GM19328 (cell line): Measurements from ENCODE around the gene LCOR.

Experiments used
- ATAC-seq: cut with Tn5 transposase; IDR thresholded peaks from one replicate; pipeline ENCODE4 v1.9.1; 2021; ENCODE audit warnings: mild to moderate bottlenecking, moderate library complexity; ENCODE audit not compliant: unreplicated experiment

The LCOR gene

GRCh38 chr10:96889415-96890171 is 57.5 kb downstream of the LCOR start:
- no peak for ATAC-seq

- no peak for ATAC-seq
Measured at GRCh38 chr10:96890172-96890513, 58.0 kb downstream of the LCOR start.

- ATAC-seq: no peak
Measured at GRCh38 chr10:96890580-96890979, 58.5 kb downstream of the LCOR start.

GRCh38 chr10:96891840-96892239 is 59.7 kb downstream of the LCOR start:
- ATAC-seq: no peak

DNA sequence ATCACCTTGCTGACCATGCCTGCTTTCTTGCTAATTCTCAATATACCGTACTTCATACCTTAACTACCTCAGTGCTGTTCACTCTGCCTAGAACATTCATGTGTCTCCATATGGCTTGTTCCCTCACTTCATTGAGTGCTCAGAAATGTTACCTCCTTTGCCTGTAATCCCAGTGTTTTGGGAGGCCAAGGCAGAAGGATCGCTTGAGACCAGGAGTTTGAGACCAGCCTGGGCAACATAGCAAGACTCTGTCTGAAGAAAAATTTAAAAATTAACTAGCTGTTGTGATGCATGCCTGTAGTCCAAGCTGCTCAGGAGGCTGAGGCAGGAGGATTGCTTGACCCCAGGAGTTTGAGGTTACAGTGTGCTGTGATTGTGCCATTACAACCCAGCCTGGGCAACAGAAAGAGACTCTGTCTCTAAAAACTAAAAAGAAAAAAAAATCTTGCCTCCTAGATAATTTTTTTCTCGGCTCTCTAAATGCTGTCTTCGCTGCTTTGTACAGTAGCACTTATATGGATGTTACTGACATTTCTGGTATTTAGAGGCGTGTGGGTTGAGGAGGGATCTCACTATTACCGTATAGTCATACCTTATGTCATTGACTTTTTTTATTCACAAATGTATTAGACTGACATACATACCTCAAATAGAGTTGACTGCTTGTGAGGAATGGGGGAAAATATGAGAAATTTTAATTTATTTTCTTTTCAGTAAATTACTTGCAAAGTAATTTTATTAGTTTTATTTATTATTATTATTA is 63.7 kb downstream of the LCOR start:
- ATAC-seq: no peak

- ATAC-seq: no peak
Measured at GRCh38 chr10:96896884-96897589, 64.9 kb downstream of the LCOR start.

DNA sequence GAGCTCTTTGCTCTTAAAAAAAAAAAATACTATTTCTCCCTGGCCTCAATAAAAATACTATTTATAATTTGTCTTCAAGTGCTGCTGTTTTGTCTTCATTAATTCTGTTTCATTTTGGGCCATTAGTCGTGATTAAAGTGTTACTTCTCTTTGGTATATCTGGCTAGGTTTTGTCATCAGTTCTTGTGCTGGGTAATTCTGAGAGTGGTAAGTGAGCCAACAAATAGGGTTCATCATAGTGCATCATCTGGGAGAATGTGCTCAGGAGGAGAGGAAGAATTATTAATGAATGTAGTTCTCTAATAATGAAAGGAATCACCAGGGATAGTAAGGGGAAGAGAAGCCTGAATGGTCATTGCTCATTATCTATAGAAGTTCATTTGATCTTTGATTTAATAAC is 70.0 kb downstream of the LCOR start:
- no peak for ATAC-seq

DNA sequence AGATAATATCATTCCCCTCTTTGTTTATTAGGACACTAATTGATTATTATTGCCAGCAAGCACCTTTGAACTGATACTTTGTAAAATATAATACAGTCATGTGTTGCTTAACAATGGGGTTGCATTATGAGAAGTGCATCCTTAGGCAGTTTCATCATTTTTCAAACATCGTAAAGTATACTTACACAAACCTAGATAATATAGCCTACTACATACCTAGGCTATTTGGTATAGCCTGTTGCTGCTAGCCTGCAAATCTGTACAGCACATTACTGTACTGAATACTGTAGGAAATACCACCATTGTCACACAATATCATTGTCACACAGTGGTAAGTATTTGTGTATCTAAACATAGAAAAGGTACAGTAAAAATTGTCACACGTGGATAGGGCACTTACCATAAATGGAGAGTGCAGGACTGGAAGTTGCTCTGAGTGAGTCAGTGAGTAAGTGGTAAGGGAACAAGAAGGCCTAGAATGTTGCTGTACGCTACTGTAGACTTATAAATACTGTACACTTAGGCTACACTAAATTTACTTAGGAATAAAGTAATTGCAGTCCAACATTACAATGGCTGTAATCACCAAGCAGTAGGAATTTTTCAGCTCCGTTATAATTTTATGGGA is 70.7 kb downstream of the LCOR start:
- ATAC-seq: no peak

DNA sequence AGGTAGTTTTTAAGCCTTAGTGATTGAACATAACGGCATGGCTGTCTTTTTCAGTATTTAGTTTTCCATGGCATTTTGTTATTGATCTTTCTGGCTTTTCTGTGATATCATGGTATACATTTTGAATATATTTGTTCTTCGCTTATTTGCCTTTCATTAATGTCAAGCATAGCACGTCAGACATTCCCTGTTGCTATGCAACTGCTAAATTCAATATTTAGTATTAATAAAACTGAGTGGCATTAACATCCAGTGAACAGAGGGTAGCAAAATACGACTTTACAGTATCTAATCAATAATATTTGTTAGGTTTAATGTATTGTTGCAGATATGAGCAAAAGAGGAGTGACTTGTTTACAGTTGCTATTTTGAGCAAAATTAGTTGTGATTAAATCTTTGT is 72.5 kb downstream of the LCOR start:
- ATAC-seq: no peak

GRCh38 chr10:96906864-96907263 is 74.8 kb downstream of the LCOR start:
- no peak for ATAC-seq

DNA sequence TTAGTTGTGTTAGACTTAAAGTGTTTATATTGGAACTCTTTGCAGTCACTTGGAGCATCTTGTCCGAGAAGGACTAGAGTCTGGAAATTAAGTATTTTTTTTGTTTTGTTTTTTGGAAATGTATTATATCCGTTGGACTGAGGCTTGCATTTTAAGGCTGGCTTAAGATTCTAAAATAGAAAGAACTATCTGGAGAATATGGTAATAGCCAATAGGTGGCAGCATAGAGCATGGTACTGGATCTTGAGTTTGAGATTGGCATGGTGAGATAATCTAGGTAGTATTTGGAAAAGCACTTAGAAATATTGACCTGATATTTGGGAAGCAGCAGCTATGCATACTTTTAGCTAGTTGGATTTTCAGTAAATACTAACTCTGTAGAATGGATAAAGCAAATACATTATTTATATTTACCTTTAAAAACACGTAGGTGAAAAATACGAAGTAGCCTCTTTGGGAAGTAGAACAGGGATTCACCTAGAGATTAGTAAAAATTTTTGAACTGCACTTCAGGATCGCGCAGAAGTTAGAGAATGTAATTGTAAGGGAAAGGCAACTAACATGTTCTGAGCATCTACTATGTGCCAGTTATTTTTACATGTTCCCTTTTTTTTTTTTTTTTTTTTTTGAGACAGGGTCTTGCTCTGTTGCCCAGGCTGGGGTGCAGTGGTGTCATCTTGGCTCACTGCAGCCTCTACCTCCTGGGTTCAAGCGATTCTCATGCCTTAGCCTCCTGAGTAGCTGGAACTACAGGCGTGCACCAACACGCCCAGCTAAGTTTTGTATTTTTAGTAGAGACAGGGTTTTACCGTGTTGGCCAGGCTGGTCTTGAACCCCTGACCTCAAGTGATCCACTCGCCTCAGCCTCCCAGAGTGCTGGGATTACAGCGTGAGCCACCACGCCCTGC is 78.6 kb downstream of the LCOR start:
- ATAC-seq: no peak

- ATAC-seq: no peak
Measured at GRCh38 chr10:96912405-96912804, 80.3 kb downstream of the LCOR start.

GRCh38 chr10:96913906-96914305 is 81.8 kb downstream of the LCOR start:
- no peak for ATAC-seq

DNA sequence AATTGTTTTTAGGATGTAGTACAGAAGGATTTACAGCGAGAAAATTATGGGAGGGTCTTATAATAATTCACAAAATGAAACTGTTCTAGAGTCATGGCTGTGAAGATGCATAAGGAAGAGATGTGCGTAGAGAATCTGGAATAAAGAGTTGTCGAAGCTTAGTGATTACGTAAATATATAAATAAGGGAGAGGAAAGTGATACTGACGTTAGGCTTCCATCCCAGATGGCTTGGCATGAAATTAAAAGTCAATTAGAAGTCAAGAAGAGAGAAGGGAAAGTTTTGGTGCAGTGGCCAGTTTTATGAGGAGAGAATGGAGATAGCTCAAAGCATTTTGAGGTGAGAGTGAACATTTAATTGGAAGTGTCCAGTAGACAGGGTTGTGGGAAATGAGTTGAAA is 85.5 kb downstream of the LCOR start:
- ATAC-seq: no peak

DNA sequence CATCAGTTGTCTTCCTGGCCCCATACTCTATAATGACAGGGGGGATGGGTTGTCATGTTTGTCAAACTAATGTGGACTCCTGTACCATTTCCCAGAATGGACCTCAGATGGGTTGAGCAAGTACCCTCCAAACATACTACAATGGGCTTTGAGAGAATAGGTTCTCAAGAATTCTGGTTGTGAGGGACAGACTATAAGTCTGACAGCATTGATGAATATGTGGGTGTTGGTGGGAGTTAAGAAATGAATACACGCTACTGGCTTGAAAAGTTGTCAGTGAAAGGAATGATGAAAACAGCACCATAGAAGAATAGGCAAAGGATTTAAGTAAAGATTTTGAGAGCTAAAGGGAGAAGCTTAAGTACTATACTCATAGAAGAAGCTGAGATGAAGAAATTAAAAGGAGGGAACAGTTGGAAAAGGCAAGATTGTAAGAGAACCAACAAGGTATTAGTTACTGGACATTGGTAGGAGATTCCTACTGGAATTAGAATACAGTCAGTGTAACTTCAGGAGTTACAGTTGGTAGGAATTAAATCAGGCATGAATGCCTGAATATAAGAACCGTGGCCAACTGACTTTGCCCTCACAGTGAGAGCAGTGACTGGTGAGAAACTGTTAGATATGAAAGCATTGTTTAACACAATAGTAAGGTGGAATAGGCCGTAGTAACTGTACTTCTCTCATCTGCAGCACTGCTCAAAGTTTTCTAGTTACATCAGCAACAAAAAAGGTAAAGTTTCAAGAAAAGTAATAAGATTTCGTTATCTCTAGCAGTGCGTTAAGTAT is 86.3 kb downstream of the LCOR start:
- no peak for ATAC-seq

DNA sequence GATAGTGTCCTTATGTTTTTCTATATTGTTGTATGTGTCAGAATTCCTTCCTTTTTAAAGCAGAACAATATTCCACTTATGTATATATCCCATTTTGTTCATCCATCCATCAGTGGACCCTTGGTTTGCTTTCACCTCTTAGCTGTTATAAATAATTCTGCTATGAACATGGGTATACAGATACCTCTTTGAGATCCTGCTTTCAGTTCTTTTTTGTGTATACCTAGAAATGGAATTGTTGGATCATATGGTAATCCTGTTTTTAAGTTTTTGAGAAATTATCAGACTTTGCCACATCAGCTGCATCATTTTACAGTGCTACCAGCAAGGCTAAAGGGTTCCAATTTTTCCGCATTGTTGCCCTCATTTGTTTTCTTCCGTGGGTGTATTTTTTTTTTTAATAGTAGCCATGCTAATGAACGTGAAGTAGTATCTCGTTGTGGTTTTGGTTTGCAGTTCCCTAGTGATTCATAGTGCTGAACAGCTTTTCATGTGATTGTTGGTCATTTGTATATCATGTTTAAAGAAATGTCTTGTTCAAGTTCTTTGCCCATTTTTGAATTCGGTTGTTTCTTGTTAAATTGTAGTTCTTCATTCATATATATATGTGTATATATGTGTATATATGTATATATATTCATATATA is 87.8 kb downstream of the LCOR start:
- no peak for ATAC-seq

DNA sequence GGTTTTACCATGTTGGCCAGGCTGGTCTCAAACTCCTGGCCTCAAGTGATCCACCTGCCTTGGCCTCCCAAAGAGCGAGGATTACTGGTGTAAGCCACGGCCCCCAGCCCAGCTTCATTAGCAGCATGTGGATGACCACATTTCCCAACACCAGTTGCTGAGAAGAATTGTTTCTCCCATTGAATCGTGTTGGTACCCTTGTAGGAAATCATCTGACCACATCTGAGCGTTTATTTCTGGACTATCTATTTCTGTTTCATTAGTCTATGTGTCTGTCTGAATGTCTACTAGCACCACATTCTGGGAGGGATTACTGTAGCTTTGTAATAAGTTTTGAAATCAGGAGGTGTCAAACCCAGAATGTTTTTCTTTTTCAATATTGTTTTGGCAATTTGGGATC is 89.6 kb downstream of the LCOR start:
- ATAC-seq: no peak

DNA sequence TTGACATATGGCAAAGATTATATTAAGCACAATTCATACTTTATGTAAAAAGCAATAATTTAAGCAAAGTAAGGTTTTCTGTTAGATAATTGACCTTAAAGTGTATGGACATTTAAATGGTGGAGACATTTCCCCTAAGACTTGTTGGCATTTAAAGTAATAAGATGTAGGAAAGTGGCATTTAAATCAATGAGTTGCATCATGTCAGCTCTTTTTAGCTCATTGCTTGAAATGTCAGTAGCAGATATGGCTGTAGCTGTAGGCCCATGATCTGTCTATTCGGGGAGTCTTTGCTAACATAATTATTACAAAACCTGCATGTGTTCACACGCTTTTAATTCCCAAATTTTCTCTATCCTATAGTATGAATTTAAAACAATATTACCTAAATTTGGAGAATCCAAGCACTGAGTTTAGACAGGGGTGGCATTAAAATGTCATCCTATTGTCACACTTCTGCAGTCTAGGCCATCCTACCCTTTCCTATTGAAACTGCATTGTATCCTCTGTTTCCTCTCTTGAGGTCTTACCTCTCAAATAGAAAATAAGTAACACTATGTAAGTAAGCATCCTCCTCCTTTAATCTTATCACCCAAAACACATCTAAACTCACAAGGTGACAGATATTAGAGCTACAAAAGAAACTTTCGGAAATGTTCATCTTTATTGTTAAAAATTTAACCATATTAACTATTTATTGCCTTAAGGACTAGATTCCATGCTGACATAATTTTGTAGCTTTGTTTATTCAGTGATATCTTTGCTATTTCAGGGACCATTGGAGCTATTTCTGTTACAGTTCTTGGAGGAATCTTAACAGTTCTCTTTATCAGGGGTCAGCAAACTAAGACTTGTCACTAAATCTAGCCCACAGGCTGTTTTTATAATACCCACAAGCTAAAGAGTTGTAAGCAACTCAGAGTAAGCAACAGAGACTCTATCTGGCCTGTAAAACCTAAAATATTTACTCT is 91.2 kb downstream of the LCOR start:
- no peak for ATAC-seq
